CD1c-positive myeloid dendritic cell (primary cell): Measurements from ENCODE around the gene LHX1.

Source experiments
- DNase-seq: peaks from one replicate; pipeline ENCODE4 v3.0.0-alpha.2; 2016; ENCODE audit errors: extremely low spot score

Gene LHX1

GRCh38 chr17:36937001-36937958 is at the start of gene LHX1:
LHX1 (plus strand) TSS chr17:36937475; CDS start chr17:36938198, 723 bp downstream.
- no peak for DNase-seq

DNA sequence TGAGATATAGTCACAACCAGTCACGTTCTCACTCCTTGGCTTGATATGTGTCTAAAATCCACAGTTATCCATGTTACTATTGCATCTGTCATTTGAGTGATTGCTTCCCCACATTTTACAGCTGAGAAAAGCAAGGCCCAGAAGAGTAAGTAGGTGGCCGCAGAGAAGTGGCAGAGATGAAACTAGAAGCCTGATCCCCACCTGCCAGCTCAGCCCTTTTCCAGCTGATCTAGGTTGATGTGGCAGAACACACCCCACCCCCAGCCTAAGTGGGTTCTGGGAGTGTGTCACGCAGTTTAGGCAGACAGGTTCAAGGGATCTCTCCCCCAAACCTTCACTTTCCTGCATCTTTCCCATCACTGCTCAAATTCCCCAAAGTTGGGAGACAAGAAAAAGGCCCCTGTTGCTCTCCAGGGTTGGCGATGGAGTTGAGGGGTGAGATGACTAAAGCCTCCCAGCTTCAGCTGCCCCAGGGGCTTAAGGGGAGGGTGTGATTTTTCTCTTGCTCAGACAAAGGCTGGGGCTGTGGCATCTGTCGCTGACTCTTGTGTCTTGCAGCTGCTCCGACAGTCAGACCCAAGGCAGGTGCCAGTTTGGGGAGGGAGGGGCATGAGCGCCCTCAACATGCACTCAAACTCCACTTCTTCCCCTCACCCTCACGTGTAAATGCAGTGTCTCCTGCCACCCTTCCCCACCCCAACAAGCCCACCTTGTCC is 48.9 kb upstream of the LHX1 start:
- no peak for DNase-seq

- DNase-seq, result no peak
Measured at GRCh38 chr17:36889770-36890349, 47.4 kb upstream of the LHX1 start.

- DNase-seq, result no peak
Measured at GRCh38 chr17:36890398-36891168, 46.7 kb upstream of the LHX1 start.

DNA sequence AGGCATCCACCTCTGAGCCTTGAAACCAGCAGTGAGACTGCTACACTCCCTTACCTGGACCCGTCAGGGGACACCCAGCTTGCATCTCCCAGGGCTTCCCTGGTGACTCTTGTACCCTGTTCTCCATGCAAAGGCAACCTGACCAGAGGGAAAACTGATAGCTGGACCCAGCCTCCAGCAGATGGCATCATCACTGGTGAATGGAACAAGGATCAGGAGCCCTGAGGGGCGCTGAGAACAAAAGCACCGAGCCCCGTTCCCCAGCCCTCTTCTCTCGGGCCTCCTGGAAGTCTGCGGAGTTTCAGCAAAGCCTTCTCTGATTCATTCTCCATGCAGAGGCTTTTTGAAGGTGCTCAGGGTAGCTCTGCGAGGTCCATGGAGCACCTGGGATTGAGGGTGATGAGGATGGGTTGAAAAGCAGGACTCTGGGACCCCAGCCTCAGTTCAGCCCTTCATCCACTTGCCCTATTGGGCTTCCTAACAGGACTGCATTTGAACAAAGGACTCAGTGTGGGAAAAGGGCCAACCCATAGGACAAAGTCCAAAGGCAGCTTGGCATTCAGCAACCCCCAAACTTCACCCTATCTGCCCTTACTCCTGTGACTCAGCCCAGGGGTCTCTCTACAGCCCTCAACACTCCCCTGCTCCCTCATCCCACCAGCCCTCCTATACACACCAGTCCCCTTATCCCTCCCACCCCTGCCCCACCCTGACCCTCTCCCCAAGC is 45.0 kb upstream of the LHX1 start:
- DNase-seq, result no peak

GRCh38 chr17:36894177-36894576 is 43.1 kb upstream of the LHX1 start:
- no peak for DNase-seq

DNA sequence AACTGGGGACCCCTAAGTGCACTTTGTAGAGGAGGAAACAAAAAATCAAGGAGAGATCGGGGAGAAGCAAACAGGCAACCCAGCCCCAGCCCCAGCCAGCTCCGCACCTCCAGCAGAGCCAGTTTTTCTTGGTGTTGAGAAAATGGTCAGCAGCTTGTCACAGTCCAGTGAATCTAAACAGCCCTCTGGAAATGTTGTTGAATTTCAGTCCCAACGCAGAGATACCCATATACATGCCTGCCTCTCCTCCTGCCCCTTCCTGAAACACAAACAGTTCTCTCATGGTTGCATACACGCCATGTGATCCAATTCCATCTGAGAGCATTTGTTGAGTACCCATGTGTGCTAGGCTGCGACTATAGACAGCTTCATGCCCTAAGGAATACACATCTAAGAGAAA is 42.4 kb upstream of the LHX1 start:
- DNase-seq, result no peak

DNA sequence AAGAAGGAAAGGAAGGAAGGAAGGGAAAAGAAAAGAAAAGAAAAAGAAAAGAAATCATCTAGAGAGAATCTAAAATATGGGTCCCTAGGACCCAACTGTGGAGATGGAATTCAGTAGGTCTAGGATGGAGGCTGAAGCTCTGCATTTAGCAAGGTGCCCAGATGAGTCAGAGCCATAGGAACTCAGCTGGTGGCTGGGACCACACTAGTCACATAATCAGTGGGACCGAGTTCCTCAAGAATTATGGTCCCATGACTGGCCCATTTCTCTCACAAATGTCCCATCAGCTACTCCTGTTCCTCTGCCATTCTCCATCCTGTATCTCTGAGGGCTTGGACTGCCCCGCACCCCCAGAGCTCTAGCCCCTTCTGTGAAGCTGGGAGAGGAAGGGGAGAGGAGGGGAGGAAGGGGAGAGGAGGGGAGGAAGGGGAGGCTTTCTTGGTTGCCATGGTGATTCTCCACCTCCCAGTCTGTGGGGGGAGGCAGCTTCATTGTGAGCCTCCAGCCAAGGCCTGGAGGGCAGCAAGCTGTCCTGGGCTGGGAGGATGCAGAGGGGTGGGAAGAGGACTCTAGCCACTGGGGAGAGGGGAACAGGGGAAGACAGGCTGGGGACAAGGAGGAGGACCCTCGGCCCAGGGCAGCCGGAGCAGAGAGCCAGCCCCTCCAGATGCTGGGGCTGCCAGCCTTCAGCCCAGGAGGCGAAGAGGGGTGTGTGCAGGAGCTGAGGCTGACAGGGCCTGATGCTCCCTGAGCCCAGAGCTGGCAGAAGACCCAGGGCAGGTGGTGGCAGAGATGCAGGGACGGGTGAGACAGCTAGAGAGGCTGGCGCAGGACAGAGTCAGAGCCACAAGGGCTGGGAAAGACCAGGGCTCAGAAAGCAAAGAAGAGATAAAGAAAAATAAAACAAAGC is 37.8 kb upstream of the LHX1 start:
- no peak for DNase-seq

DNA sequence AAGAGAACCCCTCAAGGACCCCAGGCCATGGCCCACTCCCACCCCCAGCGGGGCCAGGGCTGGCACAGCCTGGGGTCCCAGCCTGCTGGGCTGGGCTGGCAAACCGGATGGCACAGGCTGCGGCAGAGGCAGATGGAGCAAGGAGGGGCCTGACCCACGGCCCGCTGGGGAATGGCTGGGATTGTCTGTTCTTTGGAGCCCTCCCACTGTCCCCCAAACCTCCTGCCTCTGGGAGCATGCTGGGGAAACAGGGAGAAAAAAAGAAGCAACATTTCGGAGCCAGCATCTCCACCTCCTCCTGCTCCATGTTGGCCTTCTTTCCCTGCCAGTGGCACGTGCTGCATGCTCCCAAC is 37.1 kb upstream of the LHX1 start:
- DNase-seq, result no peak

- no peak for DNase-seq
Measured at GRCh38 chr17:36901506-36901905, 35.8 kb upstream of the LHX1 start.

DNA sequence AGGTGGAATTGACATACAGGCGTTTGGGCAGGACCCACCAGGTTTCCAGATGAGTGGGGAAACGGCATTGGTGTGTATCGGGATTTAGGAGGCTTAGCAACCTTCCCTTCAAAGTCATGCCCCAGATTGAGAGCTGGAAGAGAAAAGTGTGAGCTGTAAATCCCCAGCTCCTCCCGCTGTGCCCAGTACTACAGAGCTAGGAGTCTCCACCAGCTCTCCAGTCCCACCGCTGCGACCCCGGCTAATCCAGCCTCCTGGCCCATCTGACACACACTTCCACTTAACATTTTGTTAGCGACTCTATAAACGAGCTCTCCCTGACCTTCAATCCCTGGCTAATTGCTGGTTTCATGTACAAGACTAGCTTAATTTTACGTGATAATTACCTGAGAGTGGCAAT is 29.9 kb upstream of the LHX1 start:
- DNase-seq, result no peak

DNA sequence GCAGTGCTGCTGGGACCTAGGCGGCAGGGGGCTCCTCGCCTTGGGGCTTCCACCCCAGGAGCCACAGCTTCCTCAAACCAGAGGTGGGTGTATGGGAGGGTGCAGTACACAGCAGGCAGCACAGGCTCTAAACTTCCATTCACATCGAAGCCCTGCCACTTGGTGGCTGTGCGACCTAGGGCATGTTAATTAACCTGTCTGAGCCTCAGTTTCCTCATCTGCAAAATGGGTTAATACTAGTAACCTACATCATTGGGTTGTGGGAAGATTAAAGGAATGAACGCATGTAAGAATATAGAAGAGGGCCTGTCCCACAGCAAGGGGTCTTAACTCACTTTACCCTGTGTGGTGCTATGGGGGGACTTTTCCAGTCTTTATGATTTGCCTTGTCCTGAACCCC is 26.8 kb upstream of the LHX1 start:
- DNase-seq, result no peak

DNA sequence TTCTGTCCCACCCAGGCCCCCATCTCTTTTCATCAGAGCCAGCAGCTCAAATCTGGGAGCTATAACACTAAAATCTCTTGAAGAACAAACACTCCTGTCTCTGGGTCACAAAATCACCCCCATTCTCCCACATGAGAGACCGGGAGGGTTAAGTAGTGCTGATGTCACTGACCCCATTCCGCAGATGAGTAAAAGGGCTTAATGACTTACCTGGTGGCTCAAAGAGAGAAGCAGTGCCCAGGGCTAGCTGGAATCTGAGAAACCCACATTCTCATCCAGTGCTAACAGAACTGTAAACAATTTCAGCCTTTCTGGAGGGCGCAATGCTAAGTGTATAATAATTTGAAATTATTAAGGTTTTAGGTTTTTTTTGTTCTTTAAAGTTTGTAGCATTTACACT is 26.3 kb upstream of the LHX1 start:
- no peak for DNase-seq

- DNase-seq, result no peak
Measured at GRCh38 chr17:36913132-36913531, 24.1 kb upstream of the LHX1 start.

- no peak for DNase-seq
Measured at GRCh38 chr17:36918211-36918691, 19.0 kb upstream of the LHX1 start.

DNA sequence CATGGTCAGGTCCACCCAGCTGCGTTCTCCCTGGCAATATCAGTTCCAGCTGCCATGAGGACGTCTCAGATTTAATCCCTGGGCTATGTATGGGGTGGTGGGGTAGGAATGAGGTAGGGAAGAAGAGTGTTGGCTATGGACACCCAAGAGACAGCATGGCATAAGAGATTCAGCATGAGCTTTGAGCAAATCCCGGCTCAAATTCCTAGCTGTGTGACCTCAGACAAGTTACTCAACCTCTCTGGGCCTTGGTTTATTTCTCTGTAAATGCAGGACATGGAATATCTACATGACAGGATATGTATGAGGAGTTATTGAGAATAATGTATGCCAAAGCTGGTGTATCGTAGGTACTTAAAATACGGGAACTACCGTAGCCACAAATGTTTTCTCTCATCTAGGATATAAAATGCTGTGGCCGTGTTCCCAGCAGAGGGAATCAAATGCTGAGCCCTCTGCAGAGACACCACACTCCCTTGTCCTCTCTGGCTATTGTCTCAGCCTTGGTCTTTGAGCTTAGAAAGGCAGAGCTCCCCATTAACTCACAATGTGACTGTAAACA is 17.8 kb upstream of the LHX1 start:
- DNase-seq, result no peak

GRCh38 chr17:36920032-36921005 is 17.0 kb upstream of the LHX1 start:
- no peak for DNase-seq

GRCh38 chr17:36921095-36921851 is 16.0 kb upstream of the LHX1 start:
- no peak for DNase-seq
